Ishikawa (cell line): Measurements from ENCODE around the gene KCNK16.

Experiments
- CEBPB ChIP-seq: IDR thresholded peaks from 2 replicates; pipeline ENCODE4 v1.6.1; 2012
- CREB1 ChIP-seq: IDR thresholded peaks from 2 replicates; pipeline ENCODE4 v1.6.1; 2012; ENCODE audit warnings: low read depth
- EGR1 ChIP-seq: IDR thresholded peaks from 2 replicates; pipeline ENCODE4 v1.6.1; 2012
- EP300 ChIP-seq: IDR thresholded peaks from 2 replicates; pipeline ENCODE4 v1.6.1; 2012; ENCODE audit warnings: borderline replicate concordance
- FOXM1 ChIP-seq: IDR thresholded peaks from 2 replicates; pipeline ENCODE4 v1.6.1; 2012; ENCODE audit warnings: low read depth, borderline replicate concordance
- RAD21 ChIP-seq: IDR thresholded peaks from 2 replicates; pipeline ENCODE4 v1.6.1; 2012; ENCODE audit warnings: low read depth
- TAF1 ChIP-seq: IDR thresholded peaks from 2 replicates; pipeline ENCODE4 v1.6.1; 2012; ENCODE audit warnings: low read depth, mild to moderate bottlenecking
- TCF12 ChIP-seq: IDR thresholded peaks from 2 replicates; pipeline ENCODE4 v1.6.1; 2012; ENCODE audit warnings: low read depth
- TEAD4 ChIP-seq: IDR thresholded peaks from 2 replicates; pipeline ENCODE4 v1.6.1; 2012
- YY1 ChIP-seq: IDR thresholded peaks from 2 replicates; pipeline ENCODE4 v1.6.1; 2012; ENCODE audit warnings: low read depth
- ZBTB7A ChIP-seq: IDR thresholded peaks from 2 replicates; pipeline ENCODE4 v1.6.1; 2012; ENCODE audit warnings: low read depth
- TF ChIP-seq, protein P1 (sequence below): IDR thresholded peaks from 2 replicates; pipeline ENCODE4 v1.6.1; 2012
- TF ChIP-seq, protein P2 (sequence below): IDR thresholded peaks from 2 replicates; pipeline ENCODE4 v1.6.1; 2012; ENCODE audit warnings: low read depth, mild to moderate bottlenecking
- TF ChIP-seq, protein P3 (sequence below): IDR thresholded peaks from 2 replicates; pipeline ENCODE4 v1.6.1; 2012

DNA sequence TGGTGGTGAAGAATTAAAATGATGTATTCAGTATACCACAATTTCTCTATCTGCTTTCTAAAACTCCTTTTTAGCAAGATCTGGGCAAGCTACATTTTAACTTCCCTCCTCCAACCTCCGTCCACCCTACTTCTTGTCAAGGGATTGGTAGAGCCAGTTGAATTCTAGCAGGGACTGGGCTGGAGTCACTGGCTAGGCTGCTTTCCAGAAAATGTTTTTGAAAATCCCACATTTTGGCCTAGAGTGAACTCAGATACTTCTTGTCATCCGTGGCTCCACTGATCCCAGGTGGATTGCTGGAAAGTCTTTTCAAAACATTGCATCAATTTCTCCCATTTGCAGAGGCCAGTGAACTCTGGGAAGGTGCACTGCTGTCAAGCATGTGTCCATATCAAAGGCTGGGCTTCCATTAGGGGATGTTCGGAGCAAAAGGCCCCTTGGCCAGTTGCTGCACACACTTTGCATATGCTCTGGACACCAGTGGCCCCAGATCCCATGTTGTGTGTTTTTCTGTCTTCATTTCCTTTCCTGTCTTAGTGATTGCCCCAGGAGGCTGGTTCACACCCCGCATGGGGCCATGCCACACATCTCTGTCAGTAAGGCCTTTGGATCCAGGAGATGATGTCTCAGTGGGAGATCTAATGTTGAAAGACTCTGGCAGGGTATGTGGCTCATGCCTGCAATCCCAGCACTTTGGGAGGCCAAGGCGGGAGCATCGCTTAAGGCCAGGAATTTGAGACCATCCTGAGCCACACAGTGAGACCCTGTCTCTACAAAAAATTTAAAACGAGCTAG is 11.3 kb upstream of the KCNK16 start:
- TF ChIP-seq, protein P1, sequence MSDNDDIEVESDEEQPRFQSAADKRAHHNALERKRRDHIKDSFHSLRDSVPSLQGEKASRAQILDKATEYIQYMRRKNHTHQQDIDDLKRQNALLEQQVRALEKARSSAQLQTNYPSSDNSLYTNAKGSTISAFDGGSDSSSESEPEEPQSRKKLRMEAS = no peak
- no peak for TF ChIP-seq FOXM1
- TF ChIP-seq TAF1 = no peak
- no peak for TF ChIP-seq ZBTB7A
- no peak for TF ChIP-seq RAD21
- no peak for TF ChIP-seq EP300
- TF ChIP-seq, protein P2, sequence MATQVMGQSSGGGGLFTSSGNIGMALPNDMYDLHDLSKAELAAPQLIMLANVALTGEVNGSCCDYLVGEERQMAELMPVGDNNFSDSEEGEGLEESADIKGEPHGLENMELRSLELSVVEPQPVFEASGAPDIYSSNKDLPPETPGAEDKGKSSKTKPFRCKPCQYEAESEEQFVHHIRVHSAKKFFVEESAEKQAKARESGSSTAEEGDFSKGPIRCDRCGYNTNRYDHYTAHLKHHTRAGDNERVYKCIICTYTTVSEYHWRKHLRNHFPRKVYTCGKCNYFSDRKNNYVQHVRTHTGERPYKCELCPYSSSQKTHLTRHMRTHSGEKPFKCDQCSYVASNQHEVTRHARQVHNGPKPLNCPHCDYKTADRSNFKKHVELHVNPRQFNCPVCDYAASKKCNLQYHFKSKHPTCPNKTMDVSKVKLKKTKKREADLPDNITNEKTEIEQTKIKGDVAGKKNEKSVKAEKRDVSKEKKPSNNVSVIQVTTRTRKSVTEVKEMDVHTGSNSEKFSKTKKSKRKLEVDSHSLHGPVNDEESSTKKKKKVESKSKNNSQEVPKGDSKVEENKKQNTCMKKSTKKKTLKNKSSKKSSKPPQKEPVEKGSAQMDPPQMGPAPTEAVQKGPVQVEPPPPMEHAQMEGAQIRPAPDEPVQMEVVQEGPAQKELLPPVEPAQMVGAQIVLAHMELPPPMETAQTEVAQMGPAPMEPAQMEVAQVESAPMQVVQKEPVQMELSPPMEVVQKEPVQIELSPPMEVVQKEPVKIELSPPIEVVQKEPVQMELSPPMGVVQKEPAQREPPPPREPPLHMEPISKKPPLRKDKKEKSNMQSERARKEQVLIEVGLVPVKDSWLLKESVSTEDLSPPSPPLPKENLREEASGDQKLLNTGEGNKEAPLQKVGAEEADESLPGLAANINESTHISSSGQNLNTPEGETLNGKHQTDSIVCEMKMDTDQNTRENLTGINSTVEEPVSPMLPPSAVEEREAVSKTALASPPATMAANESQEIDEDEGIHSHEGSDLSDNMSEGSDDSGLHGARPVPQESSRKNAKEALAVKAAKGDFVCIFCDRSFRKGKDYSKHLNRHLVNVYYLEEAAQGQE = no peak
- no peak for TF ChIP-seq YY1
- TF ChIP-seq, protein P3, sequence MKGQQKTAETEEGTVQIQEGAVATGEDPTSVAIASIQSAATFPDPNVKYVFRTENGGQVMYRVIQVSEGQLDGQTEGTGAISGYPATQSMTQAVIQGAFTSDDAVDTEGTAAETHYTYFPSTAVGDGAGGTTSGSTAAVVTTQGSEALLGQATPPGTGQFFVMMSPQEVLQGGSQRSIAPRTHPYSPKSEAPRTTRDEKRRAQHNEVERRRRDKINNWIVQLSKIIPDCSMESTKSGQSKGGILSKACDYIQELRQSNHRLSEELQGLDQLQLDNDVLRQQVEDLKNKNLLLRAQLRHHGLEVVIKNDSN = no peak
- TF ChIP-seq CEBPB = no peak
- TF ChIP-seq EGR1 = no peak
- TF ChIP-seq TEAD4 = no peak
- TF ChIP-seq CREB1 = no peak
- TF ChIP-seq TCF12 = no peak
